GM12878 (cell line): Measurements from ENCODE around the gene ATXN1. TPM values are rescaled to one million over a fixed set of nuclear protein-coding genes. Genes with fewer than 3 reads are reported as not detected.
A peak's percentile ranks its signal among the peaks of the same experiment; 100 is the strongest.

ENCODE experiments used
- CEBPB ChIP-seq, 2 experiments: fragments of 150-350 bp in 1 of 2; IDR thresholded peaks; 2 replicates each; pipeline ENCODE4 v1.6.1; 2012 to 2014; ENCODE audit warnings: low read depth in 2 of 2, low read length in 2 of 2, borderline replicate concordance in 1 of 2, inconsistent platforms in 1 of 2
- CHD1 ChIP-seq: IDR thresholded peaks from 2 replicates; pipeline ENCODE4 v1.6.1; 2012; ENCODE audit warnings: low read depth, low read length, improper control_type of control experiment
- EZH2 ChIP-seq: IDR thresholded peaks from 2 replicates; pipeline ENCODE4 v1.6.1; 2012; ENCODE audit warnings: low read depth, mild to moderate bottlenecking, control low read depth, inconsistent platforms, low read length, borderline replicate concordance; ENCODE audit not compliant: control insufficient read depth
- FOXK2 ChIP-seq: fragments of 450-650 bp; IDR thresholded peaks from 2 replicates; pipeline ENCODE4 v1.6.1; 2017; ENCODE audit warnings: mild to moderate bottlenecking, moderate library complexity
- HDAC6 ChIP-seq: fragments of 200-600 bp; sonication (generic); IDR thresholded peaks from one replicate; pipeline ENCODE4 v1.8.0; 2017; ENCODE audit warnings: antibody characterized with exemption; ENCODE audit not compliant: unreplicated experiment
- IKZF1 ChIP-seq: fragments of 450-650 bp; conservative IDR thresholded peaks from 2 replicates; pipeline ENCODE4 v1.6.1; 2017; ENCODE audit warnings: antibody characterized with exemption, mild to moderate bottlenecking
- MYC ChIP-seq: IDR thresholded peaks from 2 replicates; pipeline ENCODE4 v1.6.1; 2011; ENCODE audit warnings: mild to moderate bottlenecking, low read length, moderate library complexity, inconsistent platforms; ENCODE audit not compliant: insufficient read depth, insufficient replicate concordance, insufficient read length, severe bottlenecking
- NFIC ChIP-seq: IDR thresholded peaks from 2 replicates; pipeline ENCODE4 v1.6.1; 2012; ENCODE audit warnings: low read depth, mild to moderate bottlenecking, inconsistent platforms, low read length, moderate library complexity
- NFXL1 ChIP-seq: fragments of 450-650 bp; IDR thresholded peaks from 2 replicates; pipeline ENCODE4 v1.6.1; 2017; ENCODE audit warnings: antibody characterized with exemption, mild to moderate bottlenecking, borderline replicate concordance
- PML ChIP-seq: IDR thresholded peaks from 2 replicates; pipeline ENCODE4 v1.6.1; 2012; ENCODE audit warnings: low read length, inconsistent platforms
- POLR2A ChIP-seq: IDR thresholded peaks from 2 replicates; pipeline ENCODE4 v1.6.1; 2011; ENCODE audit warnings: low read depth, mild to moderate bottlenecking, low read length
- RBBP5 ChIP-seq: fragments of 200-600 bp; sonication (generic); conservative IDR thresholded peaks from 2 replicates; pipeline ENCODE4 v1.6.1; 2016
- RCOR1 ChIP-seq: conservative IDR thresholded peaks from 2 replicates; pipeline ENCODE4 v1.6.1; 2012; ENCODE audit warnings: low read depth, low read length, improper control_type of control experiment
- SREBF2 ChIP-seq: IDR thresholded peaks from 2 replicates; pipeline ENCODE4 v1.6.1; 2012; ENCODE audit warnings: mild to moderate bottlenecking, low read length
- polyA plus RNA-seq, 11 experiments: library from polyadenylated mRNA; depleted of rRNA in 4 of 11; unstranded in 6 of 11; stranded (reverse) in 5 of 11; fragments of >200 nt; fragmentation: Nextera tagmentation in 4 of 11; fragmentation: Illumina TruSeq in 1 of 11; extraction: Ambion mirVana in 4 of 11; extraction: Trizol in 1 of 11; gene quantifications; 1 replicate in 1 of 11; 2 replicates in 10 of 11; pipeline versions ENCODE4 v1.2.1 to v1.2.3, GENCODE V29; 2011 to 2016; ENCODE audit warnings: inconsistent platforms in 2 of 11, missing spikeins in 2 of 11, low read depth in 1 of 11
- total RNA-seq, 4 experiments: library from RNA; depleted of rRNA in 3 of 4; stranded (reverse); fragments of >200 nt in 3 of 4; fragmentation: Illumina TruSeq in 1 of 4; extraction: Trizol in 1 of 4; gene quantifications; 2 replicates each; pipeline versions ENCODE4 v1.2.1 to v1.2.3, GENCODE V29; 2013 to 2021
- TF ChIP-seq, protein P1 (sequence below): IDR thresholded peaks from 2 replicates; pipeline ENCODE4 v1.6.1; 2011; ENCODE audit warnings: mild to moderate bottlenecking, low read depth, low read length, moderate library complexity; ENCODE audit not compliant: insufficient replicate concordance
- TF ChIP-seq, protein P2 (sequence below): IDR thresholded peaks from 2 replicates; pipeline ENCODE4 v1.6.1; 2012; ENCODE audit warnings: low read depth, low read length, improper control_type of control experiment
- TF ChIP-seq, protein P3 (sequence below): fragments of 450-650 bp; IDR thresholded peaks from 2 replicates; pipeline ENCODE4 v1.6.1; 2016; ENCODE audit warnings: mild to moderate bottlenecking
- TF ChIP-seq, protein P4 (sequence below): fragments of 450-650 bp; IDR thresholded peaks from 2 replicates; pipeline ENCODE4 v1.6.1; 2017; ENCODE audit warnings: borderline replicate concordance
- TF ChIP-seq, protein P5 (sequence below): IDR thresholded peaks from 2 replicates; pipeline ENCODE4 v1.6.1; 2012; ENCODE audit warnings: low read depth, low read length, improper control_type of control experiment
- TF ChIP-seq, protein P6 (sequence below): fragments of 450-650 bp; IDR thresholded peaks from 2 replicates; pipeline ENCODE4 v1.6.1; 2017; ENCODE audit warnings: mild to moderate bottlenecking, moderate library complexity

ATXN1 gene
- total and polyA plus RNA-seq, 10 of the 15 experiments (the other 5 are each of a cell fraction or from before 2014, with no cell fraction given), result 12.2 to 51.2 (median 20.5) TPM

DNA sequence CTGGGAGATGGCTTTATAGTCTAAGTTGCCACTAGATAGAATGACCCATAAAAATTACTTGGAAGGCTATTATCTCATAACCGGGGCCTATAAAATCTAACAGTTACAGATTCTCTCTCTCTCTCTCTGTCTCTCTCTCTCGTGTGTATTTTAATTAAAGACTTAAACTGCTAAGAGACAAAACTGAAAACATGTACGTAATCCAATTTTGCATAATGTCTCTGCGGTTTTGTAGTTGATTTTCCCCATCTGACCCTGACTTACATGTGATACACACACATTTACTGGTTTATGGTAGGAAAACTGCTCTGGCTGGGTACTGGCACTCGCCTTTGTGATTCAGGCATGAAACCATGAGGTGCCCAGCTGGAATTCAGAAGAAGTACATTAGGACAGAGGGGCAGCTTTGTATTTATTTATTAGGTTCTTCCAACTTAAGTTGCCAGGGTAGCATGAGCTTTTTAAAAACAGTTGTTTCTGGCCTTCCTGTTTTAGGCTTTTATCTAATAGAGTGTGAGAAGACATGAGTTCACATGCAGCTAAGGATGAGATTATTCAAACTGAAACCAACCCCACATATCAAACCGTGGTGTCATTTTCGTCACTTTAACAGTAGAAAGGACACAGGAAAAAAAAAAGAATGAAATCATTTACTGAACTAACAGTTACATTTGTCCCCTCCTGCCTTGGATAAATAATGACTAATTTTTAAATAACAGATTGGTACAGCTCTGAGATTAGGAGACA, 340.4 kb downstream of the ATXN1 start (continued):
- TF ChIP-seq EZH2 (no peak), CEBPB (IDR thresholded peaks at IDR 0.05; ENCODE audit: borderline replicate concordance in 1 of 2, low read depth in 2 of 2, low read length in 2 of 2) (peak in 1 of 2 experiments; percentile 69; a peak in 2 of 4 replicates), NFXL1 (no peak), CHD1 (no peak), SREBF2 (no peak), POLR2A (peak; percentile 48; the same call in 1 of the 2 replicates), RBBP5 (peak; percentile 59; the same call in 1 of the 2 replicates), FOXK2 (no peak), RCOR1 (no peak), HDAC6 (no peak), IKZF1 (peak; percentile 74), NFIC (peak; percentile 98), MYC (no peak), PML (peak; percentile 86)
- TF ChIP-seq, protein P1, sequence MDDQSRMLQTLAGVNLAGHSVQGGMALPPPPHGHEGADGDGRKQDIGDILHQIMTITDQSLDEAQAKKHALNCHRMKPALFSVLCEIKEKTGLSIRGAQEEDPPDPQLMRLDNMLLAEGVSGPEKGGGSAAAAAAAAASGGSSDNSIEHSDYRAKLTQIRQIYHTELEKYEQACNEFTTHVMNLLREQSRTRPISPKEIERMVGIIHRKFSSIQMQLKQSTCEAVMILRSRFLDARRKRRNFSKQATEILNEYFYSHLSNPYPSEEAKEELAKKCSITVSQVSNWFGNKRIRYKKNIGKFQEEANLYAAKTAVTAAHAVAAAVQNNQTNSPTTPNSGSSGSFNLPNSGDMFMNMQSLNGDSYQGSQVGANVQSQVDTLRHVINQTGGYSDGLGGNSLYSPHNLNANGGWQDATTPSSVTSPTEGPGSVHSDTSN, result no peak
- TF ChIP-seq, protein P2, sequence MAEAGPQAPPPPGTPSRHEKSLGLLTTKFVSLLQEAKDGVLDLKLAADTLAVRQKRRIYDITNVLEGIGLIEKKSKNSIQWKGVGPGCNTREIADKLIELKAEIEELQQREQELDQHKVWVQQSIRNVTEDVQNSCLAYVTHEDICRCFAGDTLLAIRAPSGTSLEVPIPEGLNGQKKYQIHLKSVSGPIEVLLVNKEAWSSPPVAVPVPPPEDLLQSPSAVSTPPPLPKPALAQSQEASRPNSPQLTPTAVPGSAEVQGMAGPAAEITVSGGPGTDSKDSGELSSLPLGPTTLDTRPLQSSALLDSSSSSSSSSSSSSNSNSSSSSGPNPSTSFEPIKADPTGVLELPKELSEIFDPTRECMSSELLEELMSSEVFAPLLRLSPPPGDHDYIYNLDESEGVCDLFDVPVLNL, result no peak
- TF ChIP-seq, protein P3, sequence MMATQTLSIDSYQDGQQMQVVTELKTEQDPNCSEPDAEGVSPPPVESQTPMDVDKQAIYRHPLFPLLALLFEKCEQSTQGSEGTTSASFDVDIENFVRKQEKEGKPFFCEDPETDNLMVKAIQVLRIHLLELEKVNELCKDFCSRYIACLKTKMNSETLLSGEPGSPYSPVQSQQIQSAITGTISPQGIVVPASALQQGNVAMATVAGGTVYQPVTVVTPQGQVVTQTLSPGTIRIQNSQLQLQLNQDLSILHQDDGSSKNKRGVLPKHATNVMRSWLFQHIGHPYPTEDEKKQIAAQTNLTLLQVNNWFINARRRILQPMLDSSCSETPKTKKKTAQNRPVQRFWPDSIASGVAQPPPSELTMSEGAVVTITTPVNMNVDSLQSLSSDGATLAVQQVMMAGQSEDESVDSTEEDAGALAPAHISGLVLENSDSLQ, result peak; percentile 58; the same call in 1 of the 2 replicates
- TF ChIP-seq, protein P4, sequence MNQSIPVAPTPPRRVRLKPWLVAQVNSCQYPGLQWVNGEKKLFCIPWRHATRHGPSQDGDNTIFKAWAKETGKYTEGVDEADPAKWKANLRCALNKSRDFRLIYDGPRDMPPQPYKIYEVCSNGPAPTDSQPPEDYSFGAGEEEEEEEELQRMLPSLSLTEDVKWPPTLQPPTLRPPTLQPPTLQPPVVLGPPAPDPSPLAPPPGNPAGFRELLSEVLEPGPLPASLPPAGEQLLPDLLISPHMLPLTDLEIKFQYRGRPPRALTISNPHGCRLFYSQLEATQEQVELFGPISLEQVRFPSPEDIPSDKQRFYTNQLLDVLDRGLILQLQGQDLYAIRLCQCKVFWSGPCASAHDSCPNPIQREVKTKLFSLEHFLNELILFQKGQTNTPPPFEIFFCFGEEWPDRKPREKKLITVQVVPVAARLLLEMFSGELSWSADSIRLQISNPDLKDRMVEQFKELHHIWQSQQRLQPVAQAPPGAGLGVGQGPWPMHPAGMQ, result no peak
- TF ChIP-seq, protein P5, sequence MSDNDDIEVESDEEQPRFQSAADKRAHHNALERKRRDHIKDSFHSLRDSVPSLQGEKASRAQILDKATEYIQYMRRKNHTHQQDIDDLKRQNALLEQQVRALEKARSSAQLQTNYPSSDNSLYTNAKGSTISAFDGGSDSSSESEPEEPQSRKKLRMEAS, result no peak
- TF ChIP-seq, protein P6, sequence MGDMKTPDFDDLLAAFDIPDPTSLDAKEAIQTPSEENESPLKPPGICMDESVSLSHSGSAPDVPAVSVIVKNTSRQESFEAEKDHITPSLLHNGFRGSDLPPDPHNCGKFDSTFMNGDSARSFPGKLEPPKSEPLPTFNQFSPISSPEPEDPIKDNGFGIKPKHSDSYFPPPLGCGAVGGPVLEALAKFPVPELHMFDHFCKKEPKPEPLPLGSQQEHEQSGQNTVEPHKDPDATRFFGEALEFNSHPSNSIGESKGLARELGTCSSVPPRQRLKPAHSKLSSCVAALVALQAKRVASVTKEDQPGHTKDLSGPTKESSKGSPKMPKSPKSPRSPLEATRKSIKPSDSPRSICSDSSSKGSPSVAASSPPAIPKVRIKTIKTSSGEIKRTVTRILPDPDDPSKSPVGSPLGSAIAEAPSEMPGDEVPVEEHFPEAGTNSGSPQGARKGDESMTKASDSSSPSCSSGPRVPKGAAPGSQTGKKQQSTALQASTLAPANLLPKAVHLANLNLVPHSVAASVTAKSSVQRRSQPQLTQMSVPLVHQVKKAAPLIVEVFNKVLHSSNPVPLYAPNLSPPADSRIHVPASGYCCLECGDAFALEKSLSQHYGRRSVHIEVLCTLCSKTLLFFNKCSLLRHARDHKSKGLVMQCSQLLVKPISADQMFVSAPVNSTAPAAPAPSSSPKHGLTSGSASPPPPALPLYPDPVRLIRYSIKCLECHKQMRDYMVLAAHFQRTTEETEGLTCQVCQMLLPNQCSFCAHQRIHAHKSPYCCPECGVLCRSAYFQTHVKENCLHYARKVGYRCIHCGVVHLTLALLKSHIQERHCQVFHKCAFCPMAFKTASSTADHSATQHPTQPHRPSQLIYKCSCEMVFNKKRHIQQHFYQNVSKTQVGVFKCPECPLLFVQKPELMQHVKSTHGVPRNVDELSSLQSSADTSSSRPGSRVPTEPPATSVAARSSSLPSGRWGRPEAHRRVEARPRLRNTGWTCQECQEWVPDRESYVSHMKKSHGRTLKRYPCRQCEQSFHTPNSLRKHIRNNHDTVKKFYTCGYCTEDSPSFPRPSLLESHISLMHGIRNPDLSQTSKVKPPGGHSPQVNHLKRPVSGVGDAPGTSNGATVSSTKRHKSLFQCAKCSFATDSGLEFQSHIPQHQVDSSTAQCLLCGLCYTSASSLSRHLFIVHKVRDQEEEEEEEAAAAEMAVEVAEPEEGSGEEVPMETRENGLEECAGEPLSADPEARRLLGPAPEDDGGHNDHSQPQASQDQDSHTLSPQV, result peak; percentile 72
